Fibroblast of lung (primary cell): ENCODE results near the gene ACSL3. TPM values are rescaled to one million over a fixed set of nuclear protein-coding genes. Genes with fewer than 3 reads are reported as not detected.

Source experiments
- DNase-seq, 2 donors: peaks; one replicate each; pipeline versions ENCODE4 v3.0.0 to v3.0.0-alpha.2; 2010; ENCODE audit warnings: low read depth in 2 of 2
- H2AFZ ChIP-seq: 2 replicates; pipeline ENCODE4 v1.5.1; 2012; ENCODE audit warnings: low read length, control low read depth, inconsistent platforms
- H3K27ac ChIP-seq: 2 replicates; pipeline ENCODE4 v1.5.1; 2011; ENCODE audit warnings: low read length, control low read depth; ENCODE audit not compliant: insufficient read depth
- H3K27me3 ChIP-seq: 2 replicates; pipeline ENCODE4 v1.5.1; 2011; ENCODE audit warnings: mild to moderate bottlenecking, low read length; ENCODE audit not compliant: control insufficient read depth, insufficient read depth
- H3K36me3 ChIP-seq: 2 replicates; pipeline ENCODE4 v1.5.1; 2011; ENCODE audit warnings: low read length; ENCODE audit not compliant: control insufficient read depth, insufficient read depth
- H3K4me1 ChIP-seq: 2 replicates; pipeline ENCODE4 v1.5.1; 2011; ENCODE audit warnings: low read length; ENCODE audit not compliant: control insufficient read depth, insufficient read depth; ENCODE audit errors: extremely low read depth
- H3K4me2 ChIP-seq: 2 replicates; pipeline ENCODE4 v1.5.1; 2011; ENCODE audit warnings: low read length, control low read depth; ENCODE audit not compliant: insufficient read depth; ENCODE audit errors: extremely low read depth
- H3K4me3 ChIP-seq, 4 experiments: fragments of 200-600 bp in 1 of 4; sonication (generic) in 1 of 4; replicated peaks in 1 of 4; 2 replicates each; pipeline ENCODE4 v1.5.1; 2011 to 2016; ENCODE audit warnings: low read length in 4 of 4, low read depth in 3 of 4, mild to moderate bottlenecking in 3 of 4, control low read depth in 2 of 4, inconsistent platforms in 1 of 4, mixed read lengths in 1 of 4; ENCODE audit not compliant: insufficient read depth in 1 of 4; ENCODE audit errors: control extremely low read depth in 1 of 4
- H3K79me2 ChIP-seq: 2 replicates; pipeline ENCODE4 v1.5.1; 2012; ENCODE audit warnings: mild to moderate bottlenecking, low read length, inconsistent platforms; ENCODE audit not compliant: control insufficient read depth, insufficient read depth
- H3K9ac ChIP-seq: 2 replicates; pipeline ENCODE4 v1.5.1; 2011; ENCODE audit warnings: mild to moderate bottlenecking, low read length, control low read depth; ENCODE audit not compliant: insufficient read depth
- H3K9me3 ChIP-seq: 2 replicates; pipeline ENCODE4 v1.5.1; 2012; ENCODE audit warnings: low read depth, low read length; ENCODE audit not compliant: control insufficient read depth, insufficient read depth
- H4K20me1 ChIP-seq: 2 replicates; pipeline ENCODE4 v1.5.1; 2011; ENCODE audit warnings: low read length; ENCODE audit not compliant: control insufficient read depth, insufficient read depth; ENCODE audit errors: extremely low read depth
- EZH2 ChIP-seq: IDR thresholded peaks from 2 replicates; pipeline ENCODE4 v1.5.1; 2012; ENCODE audit warnings: low read length, control low read depth, mild to moderate bottlenecking; ENCODE audit errors: missing control alignments
- polyA plus RNA-seq, 2 donors: library from polyadenylated mRNA; depleted of rRNA in 1 of 2; stranded (reverse) in 1 of 2; unstranded in 1 of 2; fragments of >200 nt; gene quantifications; 2 replicates each; pipeline ENCODE4 v1.2.1, GENCODE V29; 2011 to 2012; ENCODE audit warnings: missing spikeins in 1 of 2
- total RNA-seq: library from RNA; depleted of rRNA; stranded (reverse); fragments of >200 nt; gene quantifications from 2 replicates; pipeline ENCODE4 v1.2.1, GENCODE V29; 2014
- TF ChIP-seq, protein P1 (sequence below), 2 donors: IDR thresholded peaks in 1 of 2; conservative IDR thresholded peaks in 1 of 2; 1 replicate in 1 of 2; 2 replicates in 1 of 2; pipeline ENCODE4 v1.5.1; 2011 to 2012; ENCODE audit warnings: low read length in 2 of 2, control low read depth in 1 of 2, inconsistent platforms in 1 of 2, low read depth in 1 of 2, mild to moderate bottlenecking in 1 of 2

Gene ACSL3
- total and polyA plus RNA-seq, 2 donors (not counting 1 experiment from before 2014, with no cell fraction given): 147 to 377 TPM

DNA sequence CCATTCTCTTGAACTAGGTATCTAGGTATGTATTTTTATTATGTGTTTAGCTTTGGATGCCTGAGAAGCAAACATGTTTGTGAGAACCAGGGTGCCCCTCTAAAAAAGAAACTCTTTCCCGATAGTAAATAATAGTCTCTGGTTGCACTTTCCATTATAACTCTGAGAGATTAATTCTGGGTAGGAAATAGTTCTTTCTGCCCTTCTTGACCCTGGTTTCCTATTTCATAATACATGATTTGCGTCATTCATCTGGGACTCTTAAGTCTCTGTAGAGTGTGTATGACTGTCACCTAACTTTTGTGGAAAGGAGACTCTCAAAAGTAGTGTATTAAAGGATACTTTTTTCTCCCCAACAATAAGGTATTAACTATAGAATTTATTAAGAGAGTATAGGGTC, 31.5 kb downstream of the ACSL3 start:
- no peak overlapping the region for H2AFZ ChIP-seq
- TF ChIP-seq EZH2: no peak
- TF ChIP-seq, protein P1, sequence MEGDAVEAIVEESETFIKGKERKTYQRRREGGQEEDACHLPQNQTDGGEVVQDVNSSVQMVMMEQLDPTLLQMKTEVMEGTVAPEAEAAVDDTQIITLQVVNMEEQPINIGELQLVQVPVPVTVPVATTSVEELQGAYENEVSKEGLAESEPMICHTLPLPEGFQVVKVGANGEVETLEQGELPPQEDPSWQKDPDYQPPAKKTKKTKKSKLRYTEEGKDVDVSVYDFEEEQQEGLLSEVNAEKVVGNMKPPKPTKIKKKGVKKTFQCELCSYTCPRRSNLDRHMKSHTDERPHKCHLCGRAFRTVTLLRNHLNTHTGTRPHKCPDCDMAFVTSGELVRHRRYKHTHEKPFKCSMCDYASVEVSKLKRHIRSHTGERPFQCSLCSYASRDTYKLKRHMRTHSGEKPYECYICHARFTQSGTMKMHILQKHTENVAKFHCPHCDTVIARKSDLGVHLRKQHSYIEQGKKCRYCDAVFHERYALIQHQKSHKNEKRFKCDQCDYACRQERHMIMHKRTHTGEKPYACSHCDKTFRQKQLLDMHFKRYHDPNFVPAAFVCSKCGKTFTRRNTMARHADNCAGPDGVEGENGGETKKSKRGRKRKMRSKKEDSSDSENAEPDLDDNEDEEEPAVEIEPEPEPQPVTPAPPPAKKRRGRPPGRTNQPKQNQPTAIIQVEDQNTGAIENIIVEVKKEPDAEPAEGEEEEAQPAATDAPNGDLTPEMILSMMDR (conservative IDR thresholded peaks at IDR 0.05 in 1 of 2, IDR thresholded peaks at IDR 0.05 in 1 of 2; ENCODE audit: low read depth in 1 of 2, low read length in 2 of 2): no peak
- peak overlapping the region; percentile 41 for H3K27ac ChIP-seq
- H3K9ac ChIP-seq: no peak overlapping the region
- H3K36me3 ChIP-seq: no peaks in the 10 kb centered on the region
- no peaks in the 10 kb centered on the region for H3K9me3 ChIP-seq
- peaks cover 2% of the 10 kb centered on the region for H4K20me1 ChIP-seq
- H3K27me3 ChIP-seq: no peaks in the 10 kb centered on the region
- H3K4me3 ChIP-seq: peak overlapping the region in 3 of 4 experiments; percentile 7 to 31 (median 10)
- peaks cover 2% of the 10 kb centered on the region for H3K4me1 ChIP-seq
- peak overlapping the region; percentile 80 for H3K4me2 ChIP-seq
- H3K79me2 ChIP-seq: peaks cover 70% of the 10 kb centered on the region
- peak; percentile 45 to 73 for DNase-seq

GRCh38 chr2:222892761-222893160, 31.9 kb downstream of the ACSL3 start:
- H3K9ac ChIP-seq: no peak overlapping the region
- no peak overlapping the region for H3K27ac ChIP-seq
- no peak overlapping the region for H3K4me3 ChIP-seq
- peaks cover 2% of the 10 kb centered on the region for H4K20me1 ChIP-seq
- no peak overlapping the region for H3K4me2 ChIP-seq
- H3K79me2 ChIP-seq: peaks cover 66% of the 10 kb centered on the region
- no peaks in the 10 kb centered on the region for H3K36me3 ChIP-seq
- H2AFZ ChIP-seq: no peak overlapping the region
- no peaks in the 10 kb centered on the region for H3K9me3 ChIP-seq
- H3K4me1 ChIP-seq: peaks cover 2% of the 10 kb centered on the region
- DNase-seq: no peak
- TF ChIP-seq EZH2: no peak
- TF ChIP-seq, protein P1 (conservative IDR thresholded peaks at IDR 0.05 in 1 of 2, IDR thresholded peaks at IDR 0.05 in 1 of 2; ENCODE audit: low read depth in 1 of 2, low read length in 2 of 2): no peak
- H3K27me3 ChIP-seq: no peaks in the 10 kb centered on the region

DNA sequence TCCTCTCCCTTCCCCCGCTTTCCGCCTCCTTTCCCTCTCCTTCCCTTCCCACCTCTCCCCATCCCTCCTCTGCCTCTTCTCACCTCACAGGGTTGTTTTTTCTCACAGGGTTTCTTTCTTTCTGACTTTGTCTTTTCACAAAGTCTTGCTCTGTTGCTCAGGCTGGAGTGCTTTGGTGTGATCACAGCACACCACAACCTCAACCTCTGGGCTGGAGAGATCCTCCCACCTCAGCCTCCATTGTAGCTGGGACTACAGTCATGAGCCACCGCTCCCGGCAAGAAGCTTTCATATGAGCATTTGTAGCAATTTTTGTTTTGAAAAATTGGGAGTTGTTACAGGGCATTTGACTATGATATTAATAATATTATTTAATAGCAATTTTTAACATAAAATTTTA, 32.9 kb downstream of the ACSL3 start:
- DNase-seq: no peak
- Histone ChIP-seq H3K79me2 (peaks cover 64% of the 10 kb centered on the region), H3K9ac (no peak overlapping the region), H3K36me3 (no peaks in the 10 kb centered on the region), H3K4me3 (no peak overlapping the region), H3K9me3 (no peaks in the 10 kb centered on the region), H3K4me2 (no peak overlapping the region), H3K27ac (no peak overlapping the region), H3K27me3 (no peaks in the 10 kb centered on the region), H3K4me1 (peaks cover 2% of the 10 kb centered on the region), H4K20me1 (peaks cover 2% of the 10 kb centered on the region), H2AFZ (no peak overlapping the region)
- TF ChIP-seq, protein P1 (conservative IDR thresholded peaks at IDR 0.05 in 1 of 2, IDR thresholded peaks at IDR 0.05 in 1 of 2; ENCODE audit: low read depth in 1 of 2, low read length in 2 of 2): no peak
- TF ChIP-seq EZH2: no peak
